Measurements from ENCODE around the gene DOCK2.
"Not testable (repeated sequence)": the region's sequence is repeated elsewhere in the genome, so short reads cannot be mapped to it uniquely, and the experiment has no call there.

The DOCK2 gene

DNA sequence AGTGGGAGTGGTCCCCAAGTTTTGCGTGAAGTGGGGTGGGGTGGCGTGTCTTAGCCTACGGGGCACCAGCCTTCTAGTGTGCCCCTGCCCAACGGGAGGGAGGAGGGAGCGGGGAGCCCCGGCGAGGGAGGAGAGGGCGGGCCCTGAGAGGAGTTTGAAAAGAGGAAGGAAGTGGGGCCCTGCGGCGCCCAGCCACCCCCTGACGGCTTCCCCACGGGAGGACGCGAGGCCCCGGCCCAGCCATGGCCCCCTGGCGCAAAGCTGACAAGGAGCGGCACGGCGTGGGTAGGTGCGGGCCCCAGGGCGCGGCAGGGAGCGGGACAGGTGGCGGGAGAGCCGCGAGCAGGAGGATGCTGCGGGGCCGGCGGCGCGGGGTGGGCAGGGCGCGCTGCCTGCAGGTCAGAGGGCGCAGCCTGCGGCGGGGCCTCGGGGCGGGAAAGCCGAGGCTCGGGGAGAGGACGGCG is at the start of gene DOCK2:
Gene DOCK2 (plus strand): TSS at position 191 of the 464 bp plus-strand sequence. CDS start 52 bp downstream, at position 243.
- DNase-seq: peak; percentile 68

DNA sequence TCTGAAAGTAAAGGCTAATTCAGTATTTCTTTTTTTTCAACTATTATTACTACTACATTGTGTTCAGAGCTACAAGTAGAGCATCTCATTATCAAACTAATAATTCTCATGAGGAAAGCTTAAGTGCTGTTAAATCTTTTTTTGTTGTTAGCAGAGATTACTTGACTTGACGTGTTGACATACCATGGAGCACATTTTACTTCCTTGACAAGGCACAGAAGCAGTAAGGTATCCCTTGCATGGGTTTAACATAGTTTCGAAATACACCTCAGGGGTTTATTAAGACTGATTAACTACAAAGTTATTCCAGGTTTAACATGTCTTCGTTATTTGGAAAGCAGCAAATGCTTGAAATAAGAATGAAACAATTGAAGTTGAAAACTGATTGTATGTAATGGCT is 46.5 kb upstream of the DOCK2 start:
- no peak for DNase-seq

DNA sequence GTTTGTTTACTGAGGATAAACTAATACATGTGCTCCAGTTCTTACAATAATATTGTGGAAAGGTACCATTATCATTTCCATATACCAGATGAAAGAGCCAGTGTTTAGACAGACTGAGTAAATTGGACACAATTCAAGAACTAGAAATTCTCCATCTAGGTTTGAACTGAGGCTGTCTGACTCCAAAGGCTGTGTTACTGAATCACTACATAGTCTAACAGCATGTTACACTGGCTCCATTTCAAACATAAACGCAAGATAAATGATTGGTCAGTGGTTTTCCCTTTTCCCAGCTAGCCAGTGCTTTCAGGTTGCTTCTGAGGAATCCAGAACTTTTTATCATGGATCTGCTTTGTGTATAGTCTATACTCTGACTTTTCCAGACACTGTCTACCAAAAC is 45.4 kb upstream of the DOCK2 start:
- DNase-seq: no peak

DNA sequence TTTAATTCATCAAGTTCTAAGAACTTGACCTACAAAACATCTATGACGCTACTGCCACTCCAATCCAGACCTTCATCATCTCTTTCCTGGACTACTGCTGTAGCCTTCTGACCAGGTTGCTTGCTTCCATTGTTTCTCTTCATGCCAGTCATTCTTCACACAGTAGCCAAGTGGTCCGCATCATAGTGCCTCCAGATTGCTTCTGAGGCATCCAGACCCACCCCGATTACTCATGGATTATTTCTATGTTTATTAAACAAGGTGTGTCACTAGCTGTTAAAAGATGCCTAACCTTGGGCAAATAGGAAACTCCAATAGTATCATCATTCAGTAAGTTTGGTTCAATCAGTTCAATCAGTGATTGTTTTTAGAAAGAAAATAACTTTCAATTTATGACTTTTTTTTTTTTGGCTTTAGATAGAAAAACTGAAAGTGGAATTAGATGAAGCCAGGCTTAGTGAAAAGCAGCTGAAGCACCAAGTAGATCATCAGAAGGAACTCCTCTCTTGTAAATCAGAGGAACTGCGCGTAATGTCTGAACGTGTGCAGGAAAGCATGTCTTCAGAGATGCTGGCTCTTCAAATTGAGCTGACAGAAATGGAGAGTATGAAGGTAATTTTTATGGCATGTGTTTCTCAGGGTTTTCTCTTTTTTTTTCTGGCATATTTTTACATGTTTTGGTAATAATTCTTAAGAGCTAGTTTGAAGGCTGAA is 44.0 kb upstream of the DOCK2 start:
- no peak for DNase-seq

DNA sequence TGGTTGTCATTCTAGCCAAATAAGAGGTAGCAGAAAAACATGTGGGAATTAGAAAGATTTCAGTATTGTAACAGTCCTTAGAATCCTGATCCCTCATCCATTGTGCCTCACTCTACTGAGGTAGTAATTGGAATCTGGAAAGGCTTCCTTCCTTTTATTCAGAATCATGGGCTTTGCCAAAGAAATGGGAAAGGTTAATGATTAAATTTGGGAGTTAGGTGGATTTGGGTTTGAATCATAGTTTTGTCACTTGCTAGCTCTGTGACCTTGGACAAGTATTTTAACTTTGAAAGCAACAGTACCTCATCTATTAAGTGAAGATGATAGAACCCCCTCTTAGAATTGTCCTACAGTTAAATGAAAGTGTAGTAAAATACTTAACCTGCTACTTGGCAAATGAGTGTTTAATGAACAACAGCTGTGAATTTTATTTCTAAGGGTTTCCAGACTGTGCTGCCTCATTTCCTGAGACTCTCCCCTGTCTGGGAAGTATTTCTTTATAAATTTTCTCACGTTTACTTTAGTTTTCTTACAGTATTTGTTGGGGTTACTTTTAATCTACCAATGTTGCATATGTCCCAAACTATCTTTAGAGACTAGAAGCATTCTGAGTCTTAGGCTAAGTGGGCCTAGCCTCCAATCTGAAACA is 41.8 kb upstream of the DOCK2 start:
- no peak for DNase-seq

DNA sequence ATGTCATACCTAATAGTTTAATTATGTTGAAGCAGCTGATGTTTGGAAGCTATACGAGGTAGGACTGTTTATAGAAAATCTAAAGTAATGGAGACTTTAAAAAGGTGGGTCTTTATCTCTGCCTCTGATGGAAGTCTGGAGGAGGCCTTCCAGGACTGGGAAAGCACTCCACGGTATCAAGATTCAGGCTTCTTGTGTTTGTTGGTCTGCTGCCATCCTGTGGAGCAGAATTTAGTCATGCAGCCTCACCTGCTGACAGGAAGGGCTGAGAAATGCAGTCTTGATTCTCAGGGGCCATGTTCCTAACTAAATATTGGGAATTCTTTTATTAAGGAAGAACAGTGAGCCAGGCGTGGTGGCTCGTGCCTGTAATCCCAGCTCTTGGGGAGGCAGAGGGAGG is 37.6 kb upstream of the DOCK2 start:
- no peak for DNase-seq

DNA sequence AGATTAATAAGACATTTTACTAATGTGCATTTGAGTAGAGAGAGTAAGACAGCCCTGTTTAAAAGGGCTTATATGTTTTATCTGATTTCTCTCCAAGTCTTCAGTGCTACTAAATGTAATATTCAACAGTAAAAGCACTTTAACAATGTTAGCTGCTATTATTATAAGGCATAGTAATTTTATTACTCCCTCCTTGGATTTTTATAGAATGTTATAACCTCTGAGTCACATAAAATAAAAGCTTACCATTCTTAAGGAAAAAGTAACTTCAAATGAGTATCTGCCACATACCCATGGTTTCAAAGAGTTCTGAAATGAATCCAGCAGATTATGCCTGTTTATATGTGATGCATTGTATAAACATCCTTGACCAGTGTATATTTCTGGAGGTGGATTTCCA is 34.5 kb upstream of the DOCK2 start:
- DNase-seq: no peak

DNA sequence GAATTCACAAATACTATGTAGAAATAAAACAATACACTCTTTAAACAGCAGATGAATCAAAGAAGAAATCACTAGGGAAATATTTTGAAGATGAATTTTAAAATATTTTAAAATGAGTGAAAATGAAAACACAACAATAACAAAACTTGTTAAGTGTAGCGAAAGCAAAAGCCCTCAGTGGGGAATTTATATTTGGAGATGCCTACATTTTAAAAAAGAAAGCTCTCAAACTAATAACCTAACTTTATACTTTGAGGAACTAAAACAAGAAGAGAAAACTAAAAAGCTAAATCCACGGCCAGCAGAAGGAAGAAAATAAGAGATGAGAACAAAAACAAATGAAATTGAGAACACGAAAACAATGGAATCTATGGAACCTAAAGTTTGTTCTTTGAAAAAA is 30.8 kb upstream of the DOCK2 start:
- DNase-seq: no peak

DNA sequence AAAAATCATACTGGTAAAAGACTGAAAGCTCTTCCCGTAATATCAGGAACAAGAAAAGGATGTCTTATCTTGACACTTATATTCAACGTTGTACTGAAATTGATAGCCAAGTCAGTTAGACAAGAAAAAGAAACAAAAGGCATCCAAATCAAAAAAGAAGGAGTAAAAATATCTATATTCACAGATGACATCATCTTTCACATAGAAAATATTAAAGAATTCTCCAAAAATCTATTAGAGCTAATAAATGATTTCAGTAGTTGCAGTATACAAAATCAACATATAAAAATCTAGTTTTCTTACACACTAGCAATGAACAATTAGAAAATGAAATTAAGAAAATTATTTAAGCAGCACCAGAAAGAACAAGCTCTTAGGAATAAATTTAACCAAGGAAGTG is 29.2 kb upstream of the DOCK2 start:
- DNase-seq: no peak

DNA sequence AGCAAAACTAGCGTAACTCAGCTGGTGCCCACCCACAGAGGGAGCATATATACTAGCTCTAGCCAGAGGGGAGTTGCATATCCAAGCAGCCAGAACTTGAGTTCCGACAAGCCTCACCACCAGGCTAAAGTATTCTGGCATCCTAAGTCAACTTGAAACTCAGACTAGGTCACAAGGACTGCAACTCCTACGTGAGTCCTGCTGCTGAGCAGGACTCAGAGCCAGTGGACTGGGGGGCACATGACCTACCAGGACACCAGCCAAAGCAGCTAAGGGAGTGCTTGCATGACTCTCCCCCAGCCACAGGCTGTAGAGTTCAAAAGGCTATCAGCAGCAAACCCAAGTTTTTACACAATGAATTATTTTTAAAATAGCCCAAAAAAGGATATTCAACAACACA is 27.4 kb upstream of the DOCK2 start:
- no peak for DNase-seq

DNA sequence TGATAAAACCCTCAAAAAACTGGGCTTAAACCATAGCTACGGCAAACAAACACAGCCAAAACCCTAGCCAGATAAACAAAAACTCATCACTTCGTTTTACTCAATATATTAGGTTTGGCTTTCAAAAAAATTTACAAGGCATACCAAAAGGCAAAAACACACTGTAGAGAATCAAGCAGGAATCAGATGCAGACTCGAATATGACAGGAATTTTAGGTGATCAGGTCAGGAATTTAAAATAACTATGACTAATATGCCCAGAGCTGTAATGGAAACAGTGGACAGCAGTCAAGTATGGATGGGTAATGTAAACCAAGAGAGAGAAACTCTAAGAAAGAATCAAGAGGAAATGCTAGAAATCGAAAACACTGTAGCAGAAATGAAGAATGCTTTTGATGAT is 26.5 kb upstream of the DOCK2 start:
- no peak for DNase-seq

DNA sequence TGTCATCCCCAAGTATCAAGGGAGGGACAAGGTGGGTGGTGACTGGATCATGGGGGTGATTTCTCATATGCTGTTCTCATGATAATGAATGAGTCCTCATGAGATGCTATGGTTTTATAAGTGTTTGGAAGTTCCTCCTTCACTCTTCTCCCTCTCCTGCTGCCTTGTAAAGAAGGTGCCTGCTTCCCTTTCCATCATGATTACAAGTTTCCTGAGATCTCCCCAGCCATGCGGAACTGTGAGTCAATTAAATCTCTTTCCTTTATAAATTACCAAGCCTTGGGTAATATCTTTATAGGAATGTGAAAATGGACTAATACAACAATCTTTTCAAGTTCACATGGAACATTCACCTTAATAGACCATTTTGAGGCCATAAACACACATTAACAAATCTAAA is 21.5 kb upstream of the DOCK2 start:
- no peak for DNase-seq

DNA sequence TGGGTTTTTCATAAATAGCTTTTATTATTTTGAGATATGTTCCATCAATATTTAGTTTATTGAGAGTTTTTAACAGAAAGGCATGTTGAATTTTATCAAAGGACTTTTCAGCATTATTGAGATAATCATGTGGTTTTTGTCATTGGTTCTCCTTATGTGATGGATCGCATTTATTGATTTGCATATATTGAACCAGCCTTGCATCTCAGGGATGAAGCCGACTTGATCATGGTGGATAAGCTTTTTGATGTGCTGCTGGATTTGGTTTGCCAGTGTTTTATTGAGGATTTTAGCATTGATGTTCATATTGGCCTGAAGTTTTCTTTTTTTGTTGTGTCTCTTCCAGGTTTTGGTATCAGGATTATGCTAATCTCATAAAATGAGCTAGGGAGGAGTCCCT is 12.8 kb upstream of the DOCK2 start:
- DNase-seq: not testable (repeated sequence)

DNA sequence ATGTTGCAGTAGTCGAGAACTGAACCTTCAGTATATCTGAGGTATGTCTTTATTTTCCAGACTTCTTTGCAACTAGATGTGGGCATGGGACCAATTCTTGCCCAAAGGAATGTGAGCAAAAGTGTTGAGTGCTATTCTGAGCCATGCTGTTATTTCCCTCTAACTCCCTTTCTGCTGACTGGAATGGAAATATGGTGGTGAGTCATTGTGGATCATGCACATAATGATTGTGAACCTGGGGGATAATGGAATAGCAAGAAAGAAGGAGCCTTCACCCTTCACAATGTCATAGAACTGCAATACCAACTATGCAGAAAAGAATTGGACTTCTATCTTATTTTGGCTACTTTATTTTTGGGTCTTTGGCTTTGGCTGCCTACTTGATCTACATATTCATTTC is 10.3 kb upstream of the DOCK2 start:
- DNase-seq: no peak

DNA sequence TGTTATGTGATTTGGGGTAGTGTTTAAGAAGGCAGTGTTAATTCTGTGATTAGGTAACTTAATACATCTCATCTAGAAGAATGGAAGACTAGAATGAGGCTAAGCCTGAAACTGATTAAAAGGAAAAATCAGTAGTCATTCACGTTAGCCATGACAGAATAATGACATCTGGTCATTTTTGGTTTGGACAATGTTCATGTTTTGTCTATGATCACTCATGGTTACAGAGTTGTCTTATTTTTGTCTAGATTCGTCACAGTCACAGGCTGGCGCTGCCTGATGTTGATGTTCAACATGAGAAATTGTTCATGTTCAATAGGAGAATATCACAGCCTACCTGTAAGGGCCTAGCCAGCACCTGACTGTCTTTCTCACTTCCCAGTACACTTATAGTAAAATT is 9.5 kb upstream of the DOCK2 start:
- no peak for DNase-seq

DNA sequence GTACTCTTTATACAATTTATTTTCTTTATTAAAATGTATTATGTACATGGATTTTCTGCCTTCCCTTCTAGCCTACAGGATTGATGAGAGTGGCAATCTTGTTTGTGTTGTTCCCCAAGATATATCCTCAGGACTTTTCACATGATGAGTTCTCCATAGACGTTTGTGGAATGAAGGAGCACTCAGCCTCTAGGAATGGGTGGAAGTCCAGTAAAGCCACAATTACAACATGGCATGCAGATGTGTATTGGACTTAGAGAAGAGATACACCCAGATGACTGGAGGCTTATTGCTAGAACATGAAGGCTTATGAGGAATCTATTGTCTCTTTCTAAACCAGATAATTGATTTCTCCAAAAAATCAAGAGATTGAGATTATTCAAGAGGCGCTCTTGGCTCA is 8.2 kb upstream of the DOCK2 start:
- DNase-seq: no peak

DNA sequence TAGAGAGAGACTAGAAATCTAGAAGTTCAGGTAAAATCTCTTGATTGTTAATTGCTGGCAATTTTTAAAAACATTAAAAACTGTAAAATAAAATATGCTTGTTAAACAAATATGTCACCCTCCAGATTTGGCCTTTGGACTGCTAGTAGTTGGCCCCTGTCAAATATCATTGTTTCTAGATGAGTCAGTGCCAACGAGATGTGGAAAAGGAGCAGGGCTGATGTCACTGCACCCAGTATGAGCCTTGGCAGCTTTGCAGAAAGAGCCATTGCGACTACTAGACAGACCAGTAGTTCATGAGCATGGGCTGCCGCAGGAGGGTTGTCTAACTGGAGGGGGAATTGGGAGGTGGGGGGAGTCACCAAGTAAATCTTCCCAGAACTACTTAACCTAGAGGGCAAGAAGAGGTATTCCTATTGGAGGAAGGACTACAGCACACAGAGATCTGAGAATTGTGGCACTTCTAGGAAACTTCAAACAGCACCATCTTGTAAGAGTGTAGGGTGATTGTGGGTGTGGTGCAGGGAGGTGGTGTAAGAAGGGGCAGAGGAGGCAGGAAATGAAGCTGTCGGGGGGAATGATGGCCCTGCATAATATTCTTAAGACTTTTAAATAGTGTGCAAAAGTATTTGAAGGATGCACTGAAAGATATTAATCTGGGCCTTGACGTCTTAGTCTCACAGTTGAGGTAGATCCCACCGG is 7.1 kb upstream of the DOCK2 start:
- DNase-seq: no peak

DNA sequence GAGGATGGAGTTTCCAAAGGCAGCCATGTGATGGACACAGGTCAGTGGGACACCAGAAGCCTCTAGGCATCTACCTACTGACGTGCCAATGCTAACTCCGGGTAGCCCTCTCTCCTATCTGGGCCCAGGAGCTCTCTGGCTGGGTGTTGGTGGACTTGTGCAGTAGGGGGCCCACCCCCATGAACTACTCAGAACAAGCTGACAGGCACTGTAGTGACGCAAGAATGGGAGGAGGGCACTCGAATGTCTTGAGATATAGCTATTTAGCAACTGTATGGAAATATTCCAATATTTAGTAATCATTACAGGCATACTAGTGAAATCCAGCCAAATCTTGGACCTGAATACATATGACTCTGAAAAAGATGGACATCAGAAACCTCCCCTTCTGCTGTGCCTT is 5.7 kb upstream of the DOCK2 start:
- no peak for DNase-seq

DNA sequence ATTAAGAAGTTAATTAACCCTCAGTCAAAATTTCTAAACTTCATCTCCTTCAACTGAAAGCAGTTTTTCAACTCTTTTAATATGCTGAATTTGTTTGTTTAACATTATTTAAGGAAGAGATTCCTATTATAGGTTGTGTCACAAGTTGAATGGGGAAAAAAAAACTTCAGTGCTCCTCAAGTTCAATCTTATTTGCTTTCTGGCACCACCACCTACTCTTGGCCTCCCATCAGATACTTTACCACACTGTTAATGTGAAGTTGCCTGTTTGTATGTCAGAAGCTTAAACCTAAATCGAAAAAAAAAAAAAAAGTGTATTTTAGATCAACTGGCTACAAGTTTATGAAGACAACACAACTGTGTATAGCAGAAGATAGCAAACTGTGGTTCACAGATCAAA is 4.1 kb upstream of the DOCK2 start:
- DNase-seq: no peak

DNA sequence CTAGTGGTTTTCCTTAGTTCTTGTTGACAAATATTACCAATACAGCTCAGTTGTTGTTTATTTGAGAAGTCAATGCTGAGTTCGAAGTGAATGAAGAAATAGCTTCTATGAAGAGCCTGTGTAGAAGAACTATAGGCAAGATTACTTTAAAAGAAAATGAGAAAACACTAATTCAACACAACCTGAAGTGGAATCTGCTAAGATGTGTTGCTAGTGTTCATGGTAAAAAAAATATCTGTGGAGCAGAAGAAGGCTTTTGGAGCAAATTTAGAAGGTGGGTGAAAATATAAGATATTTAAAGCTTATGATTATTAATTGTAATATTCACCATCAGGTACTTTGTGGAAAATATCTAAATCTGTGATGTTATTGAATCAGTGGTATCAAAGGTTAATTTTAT is 2.5 kb upstream of the DOCK2 start:
- DNase-seq: no peak

DNA sequence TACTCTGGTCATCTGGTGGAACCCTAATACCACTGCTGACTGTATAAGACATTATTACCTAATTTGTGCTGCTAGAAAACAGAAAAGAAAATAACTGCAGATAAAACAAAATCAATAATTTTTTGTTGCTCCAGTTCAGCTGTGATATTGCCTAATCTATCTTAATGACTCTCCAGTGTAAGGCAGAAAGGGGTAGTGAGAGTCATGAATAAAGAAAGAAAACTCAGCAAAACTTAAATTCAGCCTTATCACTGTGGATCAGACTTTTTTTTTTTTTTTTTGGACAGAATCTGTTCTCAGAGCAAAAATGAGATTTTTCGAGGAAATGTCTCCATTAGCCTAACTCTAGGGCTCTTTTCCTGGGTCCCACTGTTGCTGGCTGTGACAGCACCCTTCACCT is 1.1 kb upstream of the DOCK2 start:
- no peak for DNase-seq

DNA sequence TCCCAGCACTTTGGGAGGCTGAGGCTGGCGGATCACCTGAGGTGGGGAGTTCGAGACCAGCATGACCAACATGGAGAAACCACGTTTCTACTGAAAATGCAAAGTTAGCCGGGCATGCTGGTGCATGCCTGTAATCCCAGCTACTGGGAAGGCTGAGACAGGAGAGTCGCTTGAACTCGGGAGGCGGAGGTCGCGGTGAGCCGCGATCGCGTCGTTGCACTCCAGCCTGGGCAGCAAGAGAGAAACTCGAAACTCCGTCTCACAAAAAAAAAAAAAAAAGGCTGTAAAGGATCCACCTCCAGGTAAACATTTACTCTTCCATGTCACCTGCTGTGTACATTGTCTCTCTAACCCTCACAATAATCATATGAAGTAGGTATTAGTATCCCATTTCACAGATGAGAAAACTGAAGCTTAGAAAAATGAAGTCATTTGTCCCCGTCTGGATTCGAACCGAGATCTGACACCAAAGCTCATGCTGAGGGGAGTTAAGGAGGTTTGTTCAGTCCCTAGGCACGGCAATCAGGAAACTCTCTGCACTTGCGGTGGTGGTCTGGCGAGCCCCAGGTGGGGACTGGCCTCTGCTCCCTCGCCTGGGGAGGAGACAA is 494 bp upstream of the DOCK2 start:
- DNase-seq: no peak

DNA sequence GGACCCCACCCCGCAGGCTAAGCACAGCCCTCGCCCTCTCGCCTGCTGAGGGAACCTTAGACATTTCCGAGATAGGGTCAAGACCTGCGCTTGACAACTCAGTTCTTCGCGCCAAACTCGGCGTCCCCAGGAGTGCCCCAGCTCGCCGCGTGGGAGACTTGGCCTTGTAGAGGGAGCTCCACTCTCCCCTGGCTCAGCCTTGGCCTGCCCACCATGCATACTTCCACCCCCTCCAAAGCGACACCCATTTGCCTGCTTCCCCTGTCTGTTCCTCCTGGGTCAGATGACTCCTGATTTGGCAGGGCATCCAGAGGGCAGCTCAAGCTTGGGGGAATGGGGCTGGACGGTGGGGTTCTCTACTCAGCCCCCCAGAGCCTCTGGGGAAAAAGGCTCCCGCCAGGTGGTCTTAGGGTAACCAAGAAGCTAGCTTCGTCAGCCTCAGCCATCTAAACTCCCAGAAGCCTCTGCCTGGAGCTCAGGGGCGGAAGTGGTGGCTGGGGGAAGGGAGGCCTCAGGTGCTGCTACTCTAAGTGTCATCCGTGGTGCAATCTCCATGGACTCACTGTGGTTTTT is 560 bp downstream of the DOCK2 start:
- peak; percentile 69 for DNase-seq

DNA sequence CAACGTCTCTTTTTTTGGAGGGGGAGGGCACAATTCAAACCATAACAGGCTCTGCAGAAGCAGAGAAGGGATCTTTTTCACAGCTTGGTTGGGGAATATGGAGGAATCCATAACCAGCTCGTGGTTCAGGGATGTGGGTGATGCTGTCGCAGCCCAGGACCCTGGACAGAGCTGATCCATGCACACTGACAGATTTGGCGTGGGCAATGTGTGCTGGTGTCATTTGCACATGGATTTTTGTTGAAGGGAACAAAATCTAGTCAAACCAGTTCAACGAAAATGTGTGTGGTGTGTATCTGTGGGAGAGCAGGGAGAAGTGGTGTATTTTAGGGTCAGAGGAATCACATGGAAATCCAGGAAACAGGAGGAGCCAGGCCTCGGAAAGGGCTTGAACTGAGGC is 4.2 kb downstream of the DOCK2 start:
- DNase-seq: no peak

Data from activated naive CD4-positive, alpha-beta T cell treated with anti-CD3 and anti-CD28 coated beads, Interleukin-2, amount 50 U/mL, for 16 hours (primary cell).